GM18870 (cell line): Measurements from ENCODE around the gene RIOX2.
A peak's percentile ranks its signal among the peaks of the same experiment; 100 is the strongest.

Experiments used
- ATAC-seq: cut with Tn5 transposase; IDR thresholded peaks from one replicate; pipeline ENCODE4 v1.9.1; 2021; ENCODE audit warnings: moderate library complexity; ENCODE audit not compliant: unreplicated experiment

The RIOX2 gene

GRCh38 chr3:97990624-97991292 lies 18.5 kb upstream of the RIOX2 start:
- ATAC-seq, result no peak

GRCh38 chr3:97988784-97989568 lies 16.7 kb upstream of the RIOX2 start:
- no peak for ATAC-seq

GRCh38 chr3:97987306-97987705 lies 15.1 kb upstream of the RIOX2 start:
- no peak for ATAC-seq

GRCh38 chr3:97983933-97984491 lies 11.8 kb upstream of the RIOX2 start:
- ATAC-seq, result no peak

GRCh38 chr3:97981886-97982285 lies 9.7 kb upstream of the RIOX2 start:
- ATAC-seq, result peak; percentile 83

GRCh38 chr3:97979610-97980009 lies 7.4 kb upstream of the RIOX2 start:
- ATAC-seq, result no peak

- no peak for ATAC-seq
These were observed 3.2 kb upstream of the RIOX2 start for GRCh38 chr3:97975466-97975865.

- no peak for ATAC-seq
These were observed 2.8 kb upstream of the RIOX2 start for GRCh38 chr3:97974996-97975395.

GRCh38 chr3:97972976-97973375 lies 745 bp upstream of the RIOX2 start:
- ATAC-seq, result no peak

GRCh38 chr3:97970956-97971620 lies 1.1 kb downstream of the RIOX2 start:
- no peak for ATAC-seq

- no peak for ATAC-seq
These were observed 2.1 kb downstream of the RIOX2 start for GRCh38 chr3:97970156-97970555.

GRCh38 chr3:97969541-97969940 lies 2.7 kb downstream of the RIOX2 start:
- ATAC-seq, result no peak

- no peak for ATAC-seq
These were observed 3.9 kb downstream of the RIOX2 start for GRCh38 chr3:97968376-97968775.

- no peak for ATAC-seq
These were observed 4.3 kb downstream of the RIOX2 start for GRCh38 chr3:97967966-97968365.

GRCh38 chr3:97960993-97961766 lies 11.1 kb downstream of the RIOX2 start:
- ATAC-seq, result no peak

- no peak for ATAC-seq
These were observed 11.7 kb downstream of the RIOX2 start for GRCh38 chr3:97960551-97960950.

GRCh38 chr3:97959872-97960271 lies 12.4 kb downstream of the RIOX2 start:
- no peak for ATAC-seq

GRCh38 chr3:97958796-97959195 lies 13.4 kb downstream of the RIOX2 start:
- ATAC-seq, result no peak

GRCh38 chr3:97958396-97958795 lies 13.8 kb downstream of the RIOX2 start:
- no peak for ATAC-seq

- no peak for ATAC-seq
These were observed 14.5 kb downstream of the RIOX2 start for GRCh38 chr3:97957617-97958311.
